ENCODE results near the gene ACER3. TPM values are rescaled to one million over a fixed set of nuclear protein-coding genes. Genes with fewer than 3 reads are reported as not detected.
"Not testable (repeated sequence)": the region's sequence is repeated elsewhere in the genome, so short reads cannot be mapped to it uniquely, and the experiment has no call there.

ACER3 gene
- total RNA-seq, 6 donors from 2014 or later = 10.5 to 46.7 (median 17.1) TPM

GRCh38 chr11:76892306-76892705 lies 31.6 kb downstream of the ACER3 start:
- Histone ChIP-seq H3K4me1 (peaks cover 0 to 8% (median 0%) of the 10 kb centered on the region in 4 donors), H3K27me3 (no peaks in the 10 kb centered on the region), H3K27ac (no peak overlapping the region), H3K36me3 (no peaks in the 10 kb centered on the region), H3K4me3 (no peak overlapping the region), H3K9me3 (no peaks in the 10 kb centered on the region)
- 79 to 93% methylated on average over 1 of the region's 1 CpG for WGBS, 2 donors
- TF ChIP-seq POLR2AphosphoS5 (IDR thresholded peaks at IDR 0.05) (no peak), POLR2A (IDR thresholded peaks at IDR 0.05) (no peak), EP300 (IDR thresholded peaks at IDR 0.05) (no peak), CTCF (IDR thresholded peaks at IDR 0.05) (no peak)
- no peak for DNase-seq
- no peak for ATAC-seq (ENCODE audit: low FRiP score in 2 of 2)

DNA sequence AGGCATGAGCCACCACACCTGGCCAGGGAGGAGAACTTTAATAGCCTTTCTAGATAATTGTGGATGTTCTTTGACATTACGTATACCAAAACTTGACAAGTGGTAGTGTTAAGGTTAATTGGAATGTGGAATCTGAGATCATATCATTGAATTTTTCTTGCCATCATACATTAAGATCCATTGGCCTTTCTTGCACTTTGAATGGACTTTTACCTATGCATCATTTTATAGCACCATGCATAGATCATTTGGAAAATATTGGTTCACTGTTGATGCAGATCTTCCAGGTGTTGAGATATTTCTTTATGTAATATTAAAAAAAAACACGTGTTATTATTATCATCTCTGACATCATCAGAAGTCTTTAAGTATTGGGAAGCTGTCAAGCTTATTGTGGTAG lies 36.5 kb downstream of the ACER3 start:
- H3K9me3 ChIP-seq = no peaks in the 10 kb centered on the region
- ATAC-seq (ENCODE audit: low FRiP score in 2 of 2) = no peak
- H3K36me3 ChIP-seq = no peaks in the 10 kb centered on the region
- 95 to 97% methylated on average over 2 of the region's 2 CpGs for WGBS, 2 donors
- H3K4me1 ChIP-seq = no peaks in the 10 kb centered on the region
- H3K27me3 ChIP-seq = no peaks in the 10 kb centered on the region
- no peak for TF ChIP-seq POLR2AphosphoS5 (IDR thresholded peaks at IDR 0.05)
- no peak for TF ChIP-seq CTCF (IDR thresholded peaks at IDR 0.05)
- no peak for TF ChIP-seq POLR2A (IDR thresholded peaks at IDR 0.05)
- no peak for TF ChIP-seq EP300 (IDR thresholded peaks at IDR 0.05)
- H3K27ac ChIP-seq = no peak overlapping the region
- no peak for DNase-seq
- no peak overlapping the region for H3K4me3 ChIP-seq

- Histone ChIP-seq H3K36me3 (no peaks in the 10 kb centered on the region), H3K4me1 (peaks cover 0 to 6% (median 0%) of the 10 kb centered on the region in 4 donors), H3K9me3 (peaks cover 0 to 2% (median 0%) of the 10 kb centered on the region in 4 donors), H3K4me3 (no peak overlapping the region), H3K27ac (no peak overlapping the region), H3K27me3 (no peaks in the 10 kb centered on the region)
- DNase-seq (no peak), ATAC-seq (ENCODE audit: low FRiP score in 2 of 2) (no peak)
- TF ChIP-seq CTCF (IDR thresholded peaks at IDR 0.05) = no peak
- TF ChIP-seq EP300 (IDR thresholded peaks at IDR 0.05) = no peak
- TF ChIP-seq POLR2AphosphoS5 (IDR thresholded peaks at IDR 0.05) = no peak
- TF ChIP-seq POLR2A (IDR thresholded peaks at IDR 0.05) = no peak
- WGBS, 2 donors = 94 to 95% methylated on average over 3 of the region's 3 CpGs
Measured at GRCh38 chr11:76901144-76901543, 40.4 kb downstream of the ACER3 start.

- DNase-seq; H3K9me3 ChIP-seq; ATAC-seq (ENCODE audit: low FRiP score in 2 of 2); H3K27ac ChIP-seq; H3K36me3 ChIP-seq; H3K4me1 ChIP-seq; H3K4me3 ChIP-seq; H3K27me3 ChIP-seq: not testable (repeated sequence)
- WGBS, 2 donors = 89 to 92% methylated on average over 6 of the region's 6 CpGs
Measured at GRCh38 chr11:76901622-76902021, 40.9 kb downstream of the ACER3 start.

DNA sequence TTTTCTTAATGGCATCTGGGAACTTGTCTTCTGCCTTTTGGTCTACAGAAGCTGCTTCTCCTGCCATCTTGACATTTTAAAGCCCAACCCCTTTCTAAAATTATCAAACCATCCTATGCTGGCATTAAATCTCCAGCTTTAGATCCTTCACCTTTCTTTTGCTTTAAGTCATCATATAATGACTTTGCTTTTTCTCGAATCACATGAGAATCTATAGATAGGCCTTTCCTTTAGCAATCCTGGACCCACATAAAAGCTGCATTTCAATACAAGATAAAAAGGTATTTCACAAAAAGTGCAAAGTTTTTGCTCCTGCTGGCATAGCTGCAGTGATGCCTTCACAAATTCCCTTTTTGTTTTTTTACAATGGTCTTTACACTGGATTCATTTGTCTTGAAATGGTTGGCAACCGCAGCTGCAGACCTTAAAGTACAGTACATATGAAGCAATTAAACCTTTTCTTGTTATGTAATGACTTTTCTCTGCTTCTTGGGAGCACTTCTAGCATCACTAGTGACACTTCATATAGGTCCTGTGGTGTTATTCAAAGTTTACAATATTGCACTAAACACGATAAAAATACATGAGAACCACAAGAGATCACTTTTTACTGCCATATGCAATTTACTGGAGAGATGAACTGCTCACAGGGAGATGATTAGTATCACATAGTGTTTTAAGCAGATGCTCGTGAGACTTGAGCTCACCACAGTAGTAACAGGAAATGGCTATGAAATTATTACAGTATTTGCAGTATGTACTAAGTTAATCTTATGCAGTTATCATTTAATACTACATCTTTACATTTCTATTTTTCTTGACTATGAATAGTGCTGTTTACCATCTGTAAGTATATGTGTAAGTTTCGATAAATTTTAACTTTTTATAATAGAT lies 41.6 kb downstream of the ACER3 start:
- TF ChIP-seq CTCF (IDR thresholded peaks at IDR 0.05) = no peak
- no peak for TF ChIP-seq POLR2AphosphoS5 (IDR thresholded peaks at IDR 0.05)
- TF ChIP-seq EP300 (IDR thresholded peaks at IDR 0.05) = no peak
- no peak for TF ChIP-seq POLR2A (IDR thresholded peaks at IDR 0.05)
- 83 to 85% methylated on average over 5 of the region's 5 CpGs for WGBS, 2 donors
- no peak for ATAC-seq (ENCODE audit: low FRiP score in 2 of 2)
- H3K27ac ChIP-seq = no peak overlapping the region
- H3K4me1 ChIP-seq = peaks cover 0 to 6% (median 0%) of the 10 kb centered on the region in 4 donors
- no peak for DNase-seq
- peaks cover 0 to 6% (median 0%) of the 10 kb centered on the region in 4 donors for H3K9me3 ChIP-seq
- H3K4me3 ChIP-seq = no peak overlapping the region
- no peaks in the 10 kb centered on the region for H3K36me3 ChIP-seq
- H3K27me3 ChIP-seq = no peaks in the 10 kb centered on the region

Data from upper lobe of left lung (tissue), 6 donors.